Effector memory CD4-positive, alpha-beta T cell (primary cell): ENCODE measurements around the gene SCNN1B.

ENCODE experiments used
- DNase-seq, 3 donors: peaks; one replicate each; pipeline ENCODE4 v3.0.0-alpha.2; 2020
- H3K27ac ChIP-seq: 2 replicates; pipeline ENCODE4 v1.7.0; 2013; ENCODE audit warnings: mild to moderate bottlenecking, low read length, moderate library complexity; ENCODE audit not compliant: insufficient read depth, poor library complexity, severe bottlenecking
- H3K27me3 ChIP-seq: replicated peaks from 2 replicates; pipeline ENCODE4 v1.7.0; 2013; ENCODE audit warnings: mild to moderate bottlenecking, low read length; ENCODE audit not compliant: insufficient read depth, control insufficient read depth, poor library complexity, severe bottlenecking
- H3K36me3 ChIP-seq: 2 replicates; pipeline ENCODE4 v1.7.0; 2013; ENCODE audit warnings: mild to moderate bottlenecking, low read length, moderate library complexity; ENCODE audit not compliant: control insufficient read depth, insufficient read depth
- H3K4me1 ChIP-seq: 2 replicates; pipeline ENCODE4 v1.7.0; 2013; ENCODE audit warnings: low read length, mild to moderate bottlenecking; ENCODE audit not compliant: control insufficient read depth, insufficient read depth, poor library complexity, severe bottlenecking
- H3K4me3 ChIP-seq: 2 replicates; pipeline ENCODE4 v1.7.0; 2013; ENCODE audit warnings: low read length, low read depth, mild to moderate bottlenecking; ENCODE audit not compliant: insufficient read depth, poor library complexity, severe bottlenecking
- H3K9me3 ChIP-seq: 2 replicates; pipeline ENCODE4 v1.7.0; 2013; ENCODE audit warnings: mild to moderate bottlenecking, low read length, moderate library complexity; ENCODE audit not compliant: control insufficient read depth

SCNN1B gene

DNA sequence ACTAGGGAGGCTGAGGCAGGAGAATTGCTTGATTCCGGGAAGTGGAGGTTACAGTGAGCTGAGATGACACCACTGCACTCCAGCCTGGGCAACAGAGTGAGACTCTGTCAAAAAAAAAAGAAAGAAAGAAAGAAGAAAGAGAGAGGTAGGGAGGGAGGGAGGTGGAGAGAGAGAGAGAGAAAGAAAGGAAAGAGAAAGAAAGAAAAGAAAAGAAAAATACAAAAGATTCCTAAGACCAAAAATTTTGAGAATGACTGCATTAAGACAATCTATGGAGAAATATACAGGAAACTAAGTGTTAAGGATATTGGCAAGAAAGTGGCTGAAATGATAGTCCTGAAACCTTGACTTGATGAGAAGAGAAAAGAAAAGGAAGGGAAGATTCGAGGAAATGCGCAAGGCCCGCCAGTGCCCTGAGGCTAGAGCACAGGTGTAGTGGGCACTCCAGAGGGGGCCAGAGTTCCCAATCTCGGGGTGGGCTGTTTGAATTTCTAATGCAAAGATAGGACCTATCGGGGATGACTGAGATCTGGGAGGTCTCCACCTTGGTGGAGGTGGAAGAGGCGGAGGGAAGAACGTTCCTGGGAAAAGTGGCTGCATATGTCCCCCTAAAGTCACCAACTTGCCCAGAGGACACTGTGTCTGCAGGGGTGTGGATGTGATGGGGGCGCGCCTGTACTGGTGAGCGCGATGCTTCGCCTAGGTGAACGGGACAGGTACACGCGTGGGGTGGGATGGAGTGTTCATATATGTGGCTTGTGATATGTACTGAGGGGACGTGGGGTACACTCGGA lies 654 bp upstream of the SCNN1B start:
- Histone ChIP-seq H3K36me3 (no peaks in the 10 kb centered on the region), H3K4me1 (no peaks in the 10 kb centered on the region), H3K9me3 (no peaks in the 10 kb centered on the region), H3K4me3 (no peak overlapping the region), H3K27ac (no peak overlapping the region), H3K27me3 (no peaks in the 10 kb centered on the region)
- DNase-seq, result no peak

DNA sequence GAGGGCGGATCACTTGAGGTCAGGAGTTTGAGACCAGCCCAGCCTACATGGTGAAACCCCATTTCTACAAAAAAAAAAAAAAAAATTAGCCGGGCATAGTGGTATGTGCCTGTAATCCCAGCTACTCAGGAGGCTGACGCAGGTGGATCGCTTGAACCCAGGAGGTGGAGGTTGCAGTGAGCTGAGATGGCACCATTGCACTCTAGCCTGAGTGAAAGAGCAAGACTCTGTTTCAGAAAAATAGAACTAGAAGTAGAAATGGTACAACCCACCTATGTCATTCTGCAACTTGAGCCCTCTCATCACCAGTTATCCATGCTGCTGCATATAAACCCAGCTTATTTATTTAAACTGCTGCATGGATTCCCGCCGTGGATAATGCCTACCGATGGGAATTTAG lies 1.6 kb downstream of the SCNN1B start:
- no peaks in the 10 kb centered on the region for H3K27me3 ChIP-seq

DNA sequence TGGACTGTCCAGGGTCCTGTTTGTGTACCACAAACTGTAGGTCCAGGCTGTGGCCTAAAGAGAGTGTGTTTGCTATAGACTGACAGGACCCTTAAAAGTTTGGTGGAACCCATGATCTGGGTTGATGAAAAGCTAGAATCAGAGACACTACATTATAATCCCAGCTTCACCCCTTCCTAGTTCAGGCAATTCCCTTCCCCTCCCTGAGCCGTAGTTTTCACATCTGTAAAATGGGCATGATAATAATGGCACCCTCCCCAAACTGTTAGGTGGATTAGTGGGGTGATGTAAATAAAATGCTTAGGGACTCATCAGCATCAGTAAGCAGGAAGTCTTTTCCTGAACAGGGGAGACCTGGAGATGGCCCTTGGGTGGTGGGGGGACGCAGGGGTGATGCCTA lies 2.5 kb downstream of the SCNN1B start:
- Histone ChIP-seq H3K36me3 (no peaks in the 10 kb centered on the region), H3K4me3 (no peak overlapping the region), H3K27me3 (no peaks in the 10 kb centered on the region), H3K27ac (no peak overlapping the region), H3K4me1 (no peaks in the 10 kb centered on the region), H3K9me3 (no peaks in the 10 kb centered on the region)
- DNase-seq, result no peak

More for the DNA sequence above, 1.6 kb downstream of the SCNN1B start:
- H3K27ac ChIP-seq, result no peak overlapping the region
- no peak for DNase-seq
- H3K4me1 ChIP-seq, result no peaks in the 10 kb centered on the region
- no peak overlapping the region for H3K4me3 ChIP-seq
- no peaks in the 10 kb centered on the region for H3K36me3 ChIP-seq
- no peaks in the 10 kb centered on the region for H3K9me3 ChIP-seq

DNA sequence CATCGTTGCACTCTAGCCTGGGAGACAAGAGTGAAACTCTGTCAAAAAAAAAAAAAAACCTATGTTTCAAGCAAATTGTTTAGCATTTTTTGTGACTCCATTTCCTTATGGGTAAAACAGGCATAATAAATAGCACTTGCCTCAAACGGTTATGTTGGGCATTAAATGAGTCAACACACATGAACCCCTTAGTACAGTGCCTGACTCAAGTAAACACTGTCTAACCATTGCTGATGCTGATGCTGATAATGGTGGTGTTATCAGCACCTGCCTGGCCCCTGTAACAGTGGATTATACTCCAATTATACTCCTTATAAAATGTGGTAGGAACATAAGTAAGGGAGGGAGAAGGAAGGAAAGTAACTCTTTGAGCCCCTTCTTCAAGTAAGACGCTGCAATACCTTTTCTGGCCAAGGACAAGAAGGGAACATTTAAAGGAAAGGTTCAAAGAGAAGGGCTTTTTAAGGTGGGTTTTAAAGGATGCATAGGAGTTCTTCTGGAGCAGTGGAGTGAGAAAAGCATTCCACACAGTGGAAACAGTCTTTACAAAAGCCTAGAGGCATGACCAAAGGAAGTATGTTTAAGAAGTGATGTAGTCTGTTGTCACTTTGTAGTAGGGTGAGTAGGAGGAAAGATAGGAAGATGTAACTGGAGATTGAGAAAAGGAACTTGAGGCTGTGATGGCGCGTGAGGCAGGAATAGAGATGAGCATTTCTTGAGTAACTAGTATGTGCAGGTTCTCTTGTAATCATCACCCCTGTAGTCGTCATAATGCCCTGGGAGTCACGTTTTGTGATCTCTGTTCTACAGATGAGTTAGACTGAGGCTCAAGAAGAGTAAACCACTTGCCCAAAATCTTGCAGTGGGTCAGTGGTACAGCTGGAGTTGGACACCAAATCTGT lies 4.3 kb downstream of the SCNN1B start:
- no peak overlapping the region for H3K4me3 ChIP-seq
- H3K27ac ChIP-seq, result no peak overlapping the region
- no peaks in the 10 kb centered on the region for H3K36me3 ChIP-seq
- H3K9me3 ChIP-seq, result no peaks in the 10 kb centered on the region
- DNase-seq, result no peak
- no peaks in the 10 kb centered on the region for H3K4me1 ChIP-seq
- no peaks in the 10 kb centered on the region for H3K27me3 ChIP-seq

DNA sequence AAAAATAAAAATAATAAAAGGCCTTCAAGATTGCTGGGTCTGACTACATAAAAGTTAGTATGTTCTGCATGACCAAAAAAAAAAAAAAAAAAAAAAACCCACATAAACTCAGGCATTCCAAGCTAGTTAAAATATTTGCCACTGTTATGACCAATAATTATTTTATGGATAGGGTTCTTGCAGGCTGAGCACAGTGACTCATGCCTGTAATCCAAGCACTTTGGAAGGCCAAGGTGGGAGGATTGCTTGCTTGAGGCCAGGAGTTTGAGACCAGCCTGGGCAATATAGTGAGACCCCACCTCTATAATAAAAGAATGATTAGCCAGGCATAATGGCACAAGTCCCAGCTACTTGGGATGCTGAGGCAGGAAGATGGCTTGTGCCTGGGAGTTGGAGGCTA lies 8.1 kb downstream of the SCNN1B start:
- H3K27me3 ChIP-seq, result no peaks in the 10 kb centered on the region
- no peaks in the 10 kb centered on the region for H3K4me1 ChIP-seq
- no peak for DNase-seq
- H3K27ac ChIP-seq, result no peak overlapping the region
- no peaks in the 10 kb centered on the region for H3K9me3 ChIP-seq
- no peaks in the 10 kb centered on the region for H3K36me3 ChIP-seq
- H3K4me3 ChIP-seq, result no peak overlapping the region

DNA sequence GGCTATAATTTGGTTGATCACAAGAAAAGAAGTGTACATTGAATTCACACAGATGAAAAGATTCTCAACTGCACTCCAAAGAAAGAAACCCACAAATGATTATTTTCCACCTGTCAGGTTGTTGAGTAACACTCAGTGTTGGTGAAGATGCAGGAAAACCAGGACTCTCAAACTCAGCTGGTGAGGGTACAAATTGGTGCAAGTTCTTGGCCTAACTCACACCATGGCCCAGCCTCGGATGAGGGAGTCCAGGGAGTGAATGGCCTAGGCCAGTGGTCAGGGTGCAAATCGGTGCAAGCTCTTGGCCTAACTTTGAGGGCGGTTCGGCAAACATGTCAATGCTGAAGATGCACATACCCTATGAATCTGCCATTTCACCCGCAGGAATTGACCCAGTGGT lies 8.6 kb downstream of the SCNN1B start:
- Histone ChIP-seq H3K27me3 (no peaks in the 10 kb centered on the region), H3K36me3 (no peaks in the 10 kb centered on the region), H3K27ac (no peak overlapping the region), H3K9me3 (no peaks in the 10 kb centered on the region), H3K4me1 (no peaks in the 10 kb centered on the region), H3K4me3 (no peak overlapping the region)
- DNase-seq, result no peak

DNA sequence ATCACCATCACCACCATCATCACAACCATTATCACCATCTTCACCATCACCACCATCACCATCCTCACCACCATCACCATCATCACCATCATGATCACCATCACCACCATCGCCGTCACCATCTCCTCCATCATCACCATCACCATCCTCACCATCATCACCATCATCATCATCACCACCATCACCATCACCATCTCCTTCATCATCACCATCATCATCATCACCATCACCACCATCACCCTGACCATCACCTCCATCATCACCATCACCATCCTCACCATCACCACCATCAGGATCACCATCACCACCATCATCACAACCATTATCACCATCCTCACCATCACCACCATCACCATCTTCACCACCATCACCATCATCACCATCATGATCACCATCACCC lies 14.1 kb downstream of the SCNN1B start:
- no peak overlapping the region for H3K4me3 ChIP-seq
- H3K4me1 ChIP-seq, result no peaks in the 10 kb centered on the region
- H3K9me3 ChIP-seq, result no peaks in the 10 kb centered on the region
- DNase-seq, result no peak
- H3K36me3 ChIP-seq, result no peaks in the 10 kb centered on the region
- no peak overlapping the region for H3K27ac ChIP-seq
- no peaks in the 10 kb centered on the region for H3K27me3 ChIP-seq

DNA sequence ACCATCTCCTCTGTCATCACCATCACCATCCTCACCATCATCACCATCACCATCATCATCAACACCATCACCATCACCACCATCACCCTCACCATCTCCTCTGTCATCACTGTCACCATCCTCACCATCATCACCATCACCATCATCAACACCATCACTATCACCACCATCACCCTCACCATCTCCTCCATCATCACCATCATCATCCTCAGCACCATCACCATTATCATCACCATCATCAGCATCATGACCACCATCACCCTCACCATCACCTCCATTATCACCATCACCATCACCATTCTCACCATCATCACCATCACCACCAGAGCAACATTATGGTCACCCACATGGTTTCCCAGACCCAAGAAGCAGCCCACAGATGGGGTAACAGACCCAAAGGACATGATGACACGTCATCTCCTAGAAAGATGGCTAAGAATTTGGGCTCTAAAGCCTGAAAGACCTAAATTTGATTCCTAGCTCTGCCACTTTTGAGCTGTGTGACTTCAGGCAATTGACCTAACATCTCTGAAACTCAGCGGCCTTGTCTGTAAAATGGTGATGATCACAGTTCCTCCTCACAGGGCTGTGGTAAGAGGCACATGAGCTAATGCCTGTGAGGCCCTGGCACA lies 14.6 kb downstream of the SCNN1B start:
- Histone ChIP-seq H3K36me3 (no peaks in the 10 kb centered on the region), H3K4me3 (no peak overlapping the region), H3K9me3 (no peaks in the 10 kb centered on the region), H3K27ac (no peak overlapping the region), H3K27me3 (no peaks in the 10 kb centered on the region), H3K4me1 (no peaks in the 10 kb centered on the region)
- no peak for DNase-seq

DNA sequence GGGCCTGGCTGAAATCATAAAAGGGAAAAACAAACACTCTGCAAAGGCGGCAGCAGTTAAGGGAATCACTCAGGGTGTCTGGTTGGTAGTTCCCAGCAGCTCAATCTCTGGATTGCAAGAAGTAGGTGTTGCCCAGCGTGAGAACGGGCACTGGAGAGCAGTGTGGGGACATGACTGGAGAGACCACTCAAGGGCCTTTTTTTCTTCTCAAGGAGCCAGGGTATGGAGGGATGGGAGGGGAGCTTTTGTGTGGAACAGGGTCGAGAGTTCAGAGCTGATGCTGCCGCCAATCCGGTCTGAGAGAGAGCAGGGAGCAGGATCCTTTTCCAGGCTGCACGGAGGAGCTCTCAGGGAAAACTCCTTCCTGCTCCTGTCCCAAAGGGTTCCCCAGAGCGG lies 15.2 kb downstream of the SCNN1B start:
- no peak for DNase-seq
- Histone ChIP-seq H3K4me3 (no peak overlapping the region), H3K27ac (no peak overlapping the region), H3K4me1 (no peaks in the 10 kb centered on the region), H3K36me3 (no peaks in the 10 kb centered on the region), H3K27me3 (no peaks in the 10 kb centered on the region), H3K9me3 (no peaks in the 10 kb centered on the region)

DNA sequence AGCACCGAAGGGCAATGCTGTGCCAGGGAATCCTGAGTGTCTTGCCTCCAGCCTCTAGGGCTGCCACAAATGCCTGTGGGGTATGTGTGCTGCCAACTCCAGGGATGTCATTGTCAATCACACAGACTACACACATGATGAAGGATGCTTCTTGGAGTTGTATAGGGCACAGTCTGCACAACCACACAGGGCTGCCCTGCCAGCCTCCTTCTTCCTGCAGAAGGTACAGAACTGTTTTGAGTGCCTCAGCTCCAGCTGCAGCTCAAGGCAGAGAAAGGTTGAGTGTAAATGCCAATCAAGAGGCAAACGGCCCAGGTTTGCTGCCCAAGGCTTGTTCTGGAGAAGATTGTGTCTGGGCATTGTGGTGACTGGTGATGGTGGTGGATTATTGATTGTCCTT lies 15.6 kb downstream of the SCNN1B start:
- H3K4me1 ChIP-seq, result no peaks in the 10 kb centered on the region
- no peaks in the 10 kb centered on the region for H3K36me3 ChIP-seq
- no peak for DNase-seq
- H3K9me3 ChIP-seq, result no peaks in the 10 kb centered on the region
- no peak overlapping the region for H3K27ac ChIP-seq
- H3K27me3 ChIP-seq, result no peaks in the 10 kb centered on the region
- no peak overlapping the region for H3K4me3 ChIP-seq
